ENCODE results near the gene MAP1LC3B2.

GRCh38 chr12:116538076-116538591 is 21.0 kb upstream of the MAP1LC3B2 start:
- TF ChIP-seq CTCF (IDR thresholded peaks at IDR 0.05) (no peak), POLR2A (IDR thresholded peaks at IDR 0.05) (no peak), POLR2AphosphoS5 (IDR thresholded peaks at IDR 0.05) (no peak)

Data from gastroesophageal sphincter (tissue), 3 donors.